ENCODE data around the gene RFX8.

DNA sequence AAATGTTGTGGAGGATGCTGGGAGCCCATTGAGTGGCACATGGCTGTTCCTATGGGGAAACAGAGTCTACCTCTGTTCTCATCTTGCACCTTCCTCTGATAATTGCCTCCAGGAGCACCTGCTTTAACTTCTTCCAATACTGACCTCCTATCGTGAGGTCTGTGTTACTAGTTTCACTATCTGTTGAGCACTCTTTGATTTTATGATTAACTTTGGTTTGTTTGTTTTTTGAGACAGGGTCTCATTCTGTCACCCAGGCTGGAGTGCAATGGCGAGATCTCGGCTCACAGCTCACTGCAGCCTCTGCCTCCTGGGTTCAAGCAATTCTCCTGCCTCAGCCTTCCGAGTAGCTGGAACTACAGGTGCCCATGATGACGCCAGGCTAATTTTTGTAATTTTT, 12.1 kb upstream of the RFX8 start:
- TF ChIP-seq EP300 (IDR thresholded peaks at IDR 0.05) = no peak
- TF ChIP-seq, protein P1, sequence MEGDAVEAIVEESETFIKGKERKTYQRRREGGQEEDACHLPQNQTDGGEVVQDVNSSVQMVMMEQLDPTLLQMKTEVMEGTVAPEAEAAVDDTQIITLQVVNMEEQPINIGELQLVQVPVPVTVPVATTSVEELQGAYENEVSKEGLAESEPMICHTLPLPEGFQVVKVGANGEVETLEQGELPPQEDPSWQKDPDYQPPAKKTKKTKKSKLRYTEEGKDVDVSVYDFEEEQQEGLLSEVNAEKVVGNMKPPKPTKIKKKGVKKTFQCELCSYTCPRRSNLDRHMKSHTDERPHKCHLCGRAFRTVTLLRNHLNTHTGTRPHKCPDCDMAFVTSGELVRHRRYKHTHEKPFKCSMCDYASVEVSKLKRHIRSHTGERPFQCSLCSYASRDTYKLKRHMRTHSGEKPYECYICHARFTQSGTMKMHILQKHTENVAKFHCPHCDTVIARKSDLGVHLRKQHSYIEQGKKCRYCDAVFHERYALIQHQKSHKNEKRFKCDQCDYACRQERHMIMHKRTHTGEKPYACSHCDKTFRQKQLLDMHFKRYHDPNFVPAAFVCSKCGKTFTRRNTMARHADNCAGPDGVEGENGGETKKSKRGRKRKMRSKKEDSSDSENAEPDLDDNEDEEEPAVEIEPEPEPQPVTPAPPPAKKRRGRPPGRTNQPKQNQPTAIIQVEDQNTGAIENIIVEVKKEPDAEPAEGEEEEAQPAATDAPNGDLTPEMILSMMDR (IDR thresholded peaks at IDR 0.05) = no peak

Data from stomach (tissue), 4 donors.